HG02610 (cell line): Measurements from ENCODE around the gene DNAJC27.

Experiments
- ATAC-seq: cut with Tn5 transposase; IDR thresholded peaks from one replicate; pipeline ENCODE4 v1.9.1; 2021; ENCODE audit warnings: mild to moderate bottlenecking, moderate library complexity; ENCODE audit not compliant: unreplicated experiment

Gene DNAJC27

DNA sequence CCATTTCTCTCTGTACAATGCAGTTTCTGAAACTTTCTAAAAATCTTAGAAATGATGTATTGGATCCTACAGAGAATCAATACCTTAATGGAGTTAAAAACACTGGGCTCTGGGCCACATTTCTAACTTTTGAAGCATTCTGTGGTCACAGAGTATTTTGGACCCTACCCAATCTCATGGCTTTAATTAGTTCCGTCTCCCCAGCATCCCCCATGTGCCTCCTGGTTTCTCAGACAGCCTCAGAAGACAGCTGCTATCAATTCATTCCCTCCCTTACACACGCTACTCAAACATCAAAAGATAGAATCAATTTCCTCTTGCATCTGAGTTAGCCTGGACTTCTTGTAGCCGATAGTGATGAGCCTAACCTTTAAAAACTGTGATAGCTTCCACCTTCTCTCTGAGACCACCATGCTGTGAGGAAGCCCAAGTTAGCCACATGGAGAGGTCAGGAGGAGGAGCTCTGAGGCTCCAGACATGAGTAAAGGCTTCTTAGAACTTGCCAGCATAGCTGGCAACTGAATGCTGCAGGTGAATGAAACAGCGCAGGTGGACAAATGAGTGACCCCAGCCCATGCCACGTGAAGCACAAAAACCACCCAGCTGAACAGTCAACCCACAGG, 62.1 kb downstream of the DNAJC27 start:
- no peak for ATAC-seq

DNA sequence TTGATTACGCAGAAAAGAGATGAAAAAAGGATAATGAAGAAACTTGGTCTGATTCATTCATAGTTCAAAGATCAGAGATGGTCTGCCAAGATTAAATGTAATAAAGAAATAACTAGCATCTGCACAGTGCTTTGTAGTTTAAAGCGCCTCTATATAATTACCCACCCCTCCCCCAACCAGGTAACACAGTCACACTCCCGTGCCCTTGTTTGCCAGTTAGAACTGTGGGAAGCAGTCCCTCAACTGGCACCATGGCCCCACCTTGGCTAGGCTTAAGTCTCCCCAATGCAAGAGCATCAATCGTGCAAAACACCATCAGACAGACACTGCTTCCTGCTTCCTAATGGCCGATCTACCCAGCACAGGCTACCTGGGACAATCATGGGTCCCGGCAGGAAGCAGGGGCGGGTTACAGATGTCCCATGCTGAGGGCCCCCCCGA, 63.3 kb downstream of the DNAJC27 start:
- no peak for ATAC-seq

DNA sequence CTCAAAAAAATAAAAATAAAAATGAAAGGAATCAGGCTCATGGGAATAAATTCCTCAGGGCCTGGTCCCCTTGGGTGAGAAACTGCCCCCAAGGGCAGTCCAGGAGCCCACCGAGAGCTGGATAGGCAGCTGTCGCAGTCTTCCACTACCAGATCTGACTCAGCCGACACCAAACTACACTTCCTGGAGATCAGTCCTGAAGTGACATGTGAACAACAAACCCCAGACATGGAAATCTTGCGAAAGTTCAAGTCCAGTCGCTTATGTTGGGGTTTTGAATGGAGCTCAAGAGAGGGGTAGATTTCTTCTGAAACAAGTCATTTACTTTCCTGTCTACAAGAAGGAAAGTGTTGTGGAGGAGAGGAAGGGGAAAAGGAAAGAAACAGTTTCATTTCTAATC, 64.6 kb downstream of the DNAJC27 start:
- ATAC-seq: no peak

DNA sequence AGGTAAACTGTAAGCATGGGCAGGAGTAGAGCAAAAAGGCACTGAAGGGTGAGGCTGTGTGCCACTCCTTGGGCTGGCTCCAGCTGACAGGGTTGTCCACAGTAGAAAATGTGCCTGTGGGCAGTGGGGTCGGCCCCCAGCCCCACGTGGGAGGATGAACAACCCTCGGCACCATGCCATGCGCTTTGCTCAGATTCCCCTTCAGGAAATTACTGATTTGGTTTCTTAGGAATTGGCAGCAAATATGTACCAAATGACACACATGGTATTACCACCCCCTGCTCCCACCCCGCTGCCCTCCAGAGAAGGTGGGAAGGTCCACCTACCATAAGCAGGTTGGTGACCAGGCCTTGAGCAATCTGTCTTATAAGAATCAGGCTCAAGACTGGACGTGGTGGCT, 65.3 kb downstream of the DNAJC27 start:
- no peak for ATAC-seq

DNA sequence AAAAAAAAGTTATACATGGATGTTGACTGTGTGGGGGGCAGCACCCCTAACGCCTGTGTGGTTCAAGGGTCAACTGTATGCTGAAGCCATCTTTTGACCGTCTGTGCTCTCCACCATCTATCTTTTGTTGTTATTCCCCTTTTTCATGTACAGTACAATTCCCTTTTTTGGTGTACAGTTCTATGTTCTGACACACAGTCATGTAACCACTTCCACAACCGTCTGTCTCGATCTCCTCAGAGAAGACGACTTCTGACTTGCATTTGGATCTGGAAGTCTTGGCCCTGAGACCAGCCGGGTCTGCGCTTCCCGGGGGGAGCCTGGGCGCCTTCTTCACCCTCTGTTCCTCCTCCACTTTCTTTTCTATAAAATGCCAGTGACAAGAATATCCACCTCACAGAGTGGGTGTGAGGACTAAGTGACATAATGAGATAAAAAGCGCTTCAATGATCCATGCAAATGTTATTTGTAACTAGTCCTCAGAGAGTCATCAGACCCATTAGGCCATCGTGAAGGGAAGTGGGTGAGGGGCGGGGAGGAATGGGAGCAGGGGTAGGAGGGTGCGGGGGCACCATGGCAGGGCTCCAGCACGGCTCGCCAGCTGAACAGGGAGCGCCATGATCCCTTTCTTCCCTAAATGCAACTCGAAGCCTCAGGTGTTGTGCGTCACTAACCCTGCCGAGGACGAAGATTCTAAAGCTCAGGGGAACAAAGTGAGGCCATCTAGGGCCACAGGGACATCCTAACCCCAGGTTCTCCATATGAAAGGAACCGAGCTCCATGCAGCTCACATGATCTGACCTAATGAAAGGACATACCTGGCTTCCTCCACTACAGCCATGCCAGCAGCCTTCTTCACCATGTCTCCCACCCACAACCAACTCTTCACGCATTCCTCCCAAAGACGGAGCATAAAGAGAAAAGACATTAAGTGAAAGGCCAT, 68.3 kb downstream of the DNAJC27 start:
- ATAC-seq: no peak

DNA sequence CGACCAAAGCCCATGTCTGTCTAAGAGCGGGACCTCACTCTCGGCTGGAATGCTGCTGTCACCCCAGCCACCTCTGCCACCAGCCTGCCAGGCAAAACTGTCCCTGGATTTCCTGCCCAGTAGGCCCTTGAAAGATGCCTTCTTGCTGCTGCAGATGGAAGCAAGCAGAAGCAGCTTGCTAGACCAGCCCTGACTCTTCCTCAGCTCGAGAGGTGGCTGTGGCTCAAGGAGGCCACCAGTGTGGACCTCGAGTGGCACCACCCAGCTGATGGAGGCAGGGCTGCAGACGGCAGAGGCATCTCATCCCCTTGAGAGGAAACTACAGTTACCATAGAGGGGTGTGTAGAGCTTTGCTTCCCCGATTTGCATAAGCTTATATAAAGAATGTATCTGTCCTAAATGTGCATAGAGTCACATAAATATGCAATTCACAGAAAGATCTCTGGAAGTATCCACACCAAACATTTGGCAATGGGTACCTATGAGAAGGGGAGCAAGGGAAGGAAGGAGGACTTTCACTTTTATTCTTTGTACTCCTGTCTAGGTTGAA, 72.3 kb downstream of the DNAJC27 start:
- no peak for ATAC-seq

DNA sequence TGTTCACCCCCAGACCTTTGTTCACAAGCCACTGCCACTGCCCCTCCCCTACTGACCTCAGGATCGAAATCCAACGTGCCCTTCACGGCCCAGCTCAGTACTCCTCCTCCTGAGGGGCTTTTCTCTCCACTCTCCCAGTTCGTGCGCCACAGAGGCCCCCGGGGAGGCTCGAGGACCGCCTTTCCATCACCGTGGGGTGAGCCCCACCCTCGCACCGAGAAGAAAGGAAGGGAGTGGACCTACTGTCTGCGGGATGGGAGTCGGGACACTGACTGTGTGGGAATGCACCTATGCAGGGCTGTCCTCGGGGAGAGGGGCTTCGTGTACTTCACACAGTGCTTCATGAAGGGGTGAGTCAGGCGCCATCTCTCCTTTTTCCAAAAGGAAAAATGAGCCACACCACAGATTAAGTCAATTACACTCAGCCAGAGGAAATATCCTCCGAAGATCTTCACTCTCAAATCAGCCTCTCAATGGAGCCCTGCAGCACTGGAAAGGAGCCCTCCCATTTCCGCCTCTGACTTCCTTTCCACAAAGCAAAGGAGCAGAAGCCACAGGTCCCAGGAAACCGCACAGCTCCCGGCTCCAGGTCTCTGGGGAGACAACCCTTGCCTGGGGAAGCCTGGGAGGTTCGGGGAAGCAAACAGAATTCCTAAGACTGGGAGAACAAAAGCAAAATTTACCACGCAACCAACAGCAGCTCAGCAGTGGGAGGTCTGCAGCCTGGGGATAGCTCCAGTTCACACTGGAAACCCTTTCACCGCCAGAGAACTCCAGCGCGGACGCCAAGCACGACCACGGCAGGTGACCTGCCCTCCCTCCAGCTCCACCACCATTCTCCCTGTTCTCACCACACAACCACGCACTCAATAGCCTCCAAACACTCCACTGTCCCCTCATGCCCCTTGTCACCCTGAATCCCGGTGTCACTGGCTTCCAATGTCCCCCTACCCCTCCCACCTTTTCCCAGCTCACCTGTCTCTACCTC, 73.3 kb downstream of the DNAJC27 start:
- no peak for ATAC-seq

DNA sequence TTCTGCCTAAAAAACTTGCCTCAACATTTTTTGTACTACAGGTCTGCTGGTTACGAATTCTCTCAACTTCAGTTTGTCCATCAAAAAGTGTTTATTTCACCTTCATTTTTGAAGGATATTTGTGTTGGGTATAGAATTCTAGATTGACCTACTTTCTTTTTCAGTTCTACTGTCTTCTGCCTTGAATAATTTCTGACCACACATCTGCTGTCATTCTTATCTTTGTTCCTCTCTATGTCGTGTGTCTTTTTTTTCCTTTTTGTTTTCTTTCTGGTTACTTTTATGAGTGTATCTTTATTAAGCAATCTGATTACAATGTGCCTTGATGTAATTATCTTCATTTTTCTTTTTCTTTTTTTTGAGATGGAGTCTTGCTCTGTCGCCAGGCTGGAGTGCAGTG, 77.0 kb downstream of the DNAJC27 start:
- no peak for ATAC-seq

DNA sequence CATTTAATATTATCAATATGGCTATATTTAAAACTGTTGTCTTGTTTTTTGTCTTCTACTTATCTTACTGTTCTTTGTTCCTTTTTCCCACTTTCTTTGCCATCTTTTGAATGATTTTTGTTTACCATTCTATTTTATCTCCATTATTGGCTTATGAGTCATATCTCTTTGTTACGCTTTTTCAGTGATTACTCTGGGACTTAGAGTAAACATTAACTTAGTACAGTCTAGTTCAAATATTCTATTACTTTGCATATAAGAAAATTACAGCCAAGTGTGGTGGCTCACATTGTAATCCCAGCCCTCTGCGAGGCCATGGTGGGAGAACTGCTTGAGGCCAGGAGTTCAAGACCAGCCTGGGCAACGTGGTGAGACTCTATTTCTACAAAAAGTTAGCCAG, 77.8 kb downstream of the DNAJC27 start:
- ATAC-seq: no peak
